H1 (cell line): ENCODE results near the gene FIP1L1.

ENCODE experiments used
- CREB1 ChIP-seq: IDR thresholded peaks from 2 replicates; pipeline ENCODE4 v1.6.1; 2012; ENCODE audit warnings: inconsistent platforms
- CTCF ChIP-seq, 3 experiments: IDR thresholded peaks; 1 replicate in 2 of 3; 2 replicates in 1 of 3; pipeline versions ENCODE4 v1.5.1 to v1.6.1; 2011; ENCODE audit warnings: low read length in 3 of 3, mild to moderate bottlenecking in 3 of 3, inconsistent platforms in 2 of 3, low read depth in 1 of 3, moderate library complexity in 1 of 3; ENCODE audit not compliant: insufficient read depth in 1 of 3; ENCODE audit errors: control extremely low read depth in 1 of 3
- JUND ChIP-seq: IDR thresholded peaks from 2 replicates; pipeline ENCODE4 v1.6.1; 2011; ENCODE audit warnings: mild to moderate bottlenecking, improper control_type of control experiment, low read length
- KDM4A ChIP-seq: IDR thresholded peaks from one replicate; pipeline ENCODE4 v1.7.1; 2012; ENCODE audit warnings: low read depth, mild to moderate bottlenecking, moderate library complexity, low read length, inconsistent platforms; ENCODE audit not compliant: severe bottlenecking
- POLR2A ChIP-seq, 2 experiments: IDR thresholded peaks; 1 replicate in 1 of 2; 2 replicates in 1 of 2; pipeline ENCODE4 v1.6.1; 2011; ENCODE audit warnings: low read depth in 2 of 2, low read length in 2 of 2, mild to moderate bottlenecking in 2 of 2; ENCODE audit errors: control extremely low read depth in 1 of 2
- RXRA ChIP-seq: IDR thresholded peaks from 2 replicates; pipeline ENCODE4 v1.6.1; 2011; ENCODE audit warnings: low read depth, mild to moderate bottlenecking, low read length, moderate library complexity; ENCODE audit not compliant: insufficient read depth

DNA sequence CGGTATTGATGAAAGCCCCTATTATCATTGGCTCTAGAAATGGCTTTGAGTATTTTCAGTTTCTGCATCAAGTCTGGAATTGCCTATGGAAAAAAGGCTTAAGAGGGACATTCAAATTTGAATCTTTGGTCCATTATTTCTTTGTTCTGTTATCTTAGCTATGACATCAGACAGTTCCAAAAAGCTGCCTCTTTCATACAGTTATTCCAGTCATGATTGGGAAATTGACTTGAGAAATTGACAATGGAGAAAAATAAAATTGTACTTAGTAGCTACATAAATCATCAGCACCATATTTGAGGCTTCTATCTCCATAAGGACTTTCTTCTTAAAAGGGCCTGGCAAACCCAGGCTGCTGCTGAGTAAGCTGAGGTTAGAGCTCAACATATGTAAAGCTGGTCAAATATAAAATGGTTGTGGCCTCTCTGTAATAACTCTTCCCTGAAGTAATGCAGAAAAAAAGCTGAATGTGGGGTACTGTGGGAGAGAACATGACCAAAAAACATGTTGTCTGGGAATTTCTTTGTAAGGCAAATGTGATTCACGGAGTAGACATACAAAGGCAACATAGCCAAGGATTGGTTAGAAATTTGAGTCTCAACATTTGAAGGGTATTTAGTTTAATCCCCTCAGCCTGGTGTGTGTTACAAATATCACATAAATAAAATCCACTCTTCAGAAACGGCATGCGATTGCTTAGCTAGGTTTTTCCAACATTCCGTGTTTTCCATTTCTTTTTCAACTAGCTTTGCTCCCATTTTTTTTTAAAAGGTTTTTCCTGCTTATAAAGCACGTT lies 112.9 kb downstream of the FIP1L1 start:
- TF ChIP-seq JUND: no peak
- no peak for TF ChIP-seq CTCF (IDR thresholded peaks at IDR 0.05; ENCODE audit: control extremely low read depth in 1 of 3, insufficient read depth in 1 of 3, low read depth in 1 of 3, low read length in 3 of 3)
- no peak for TF ChIP-seq RXRA
- TF ChIP-seq POLR2A (IDR thresholded peaks at IDR 0.05; ENCODE audit: control extremely low read depth in 1 of 2, low read depth in 2 of 2, low read length in 2 of 2): no peak
- no peak for TF ChIP-seq KDM4A
- TF ChIP-seq CREB1: no peak
